ENCODE data around the gene DHH.
"Not testable (repeated sequence)": the region's sequence is repeated elsewhere in the genome, so short reads cannot be mapped to it uniquely, and the experiment has no call there.

The DHH gene

GRCh38 chr12:49094160-49094974 lies at the start of gene DHH:
TSS of gene DHH (minus strand) at chr12:49094801. CDS start at chr12:49094512, 289 bp downstream.
- Histone ChIP-seq H3K4me3 (peak within 1 kb of the TSS in 4 of 7 experiments; percentile 1 to 8 (median 4)), H3K27ac (no peak within 1 kb of the TSS)

- H3K27ac ChIP-seq = no peak overlapping the region
- H3K4me3 ChIP-seq = no peak overlapping the region
Observed at GRCh38 chr12:49144384-49144783, 49.8 kb upstream of the DHH start.

GRCh38 chr12:49138999-49139398 lies 44.4 kb upstream of the DHH start:
- no peak overlapping the region for H3K27ac ChIP-seq
- H3K4me3 ChIP-seq = no peak overlapping the region

GRCh38 chr12:49138587-49138986 lies 44.0 kb upstream of the DHH start:
- Histone ChIP-seq H3K27ac (no peak overlapping the region), H3K4me3 (no peak overlapping the region)

- no peak overlapping the region for H3K4me3 ChIP-seq
- H3K27ac ChIP-seq = no peak overlapping the region
Observed at GRCh38 chr12:49137476-49137875, 42.9 kb upstream of the DHH start.

- H3K27ac ChIP-seq = not testable (repeated sequence)
Observed at GRCh38 chr12:49136997-49137396, 42.4 kb upstream of the DHH start.

GRCh38 chr12:49133590-49133989 lies 39.0 kb upstream of the DHH start:
- no peak overlapping the region for H3K4me3 ChIP-seq
- peak overlapping the region in 9 of 21 experiments; percentile 32 to 100 (median 45) for H3K27ac ChIP-seq

More at GRCh38 chr12:49136997-49137396, 42.4 kb upstream of the DHH start:
- not testable (repeated sequence) for H3K4me3 ChIP-seq

- peak overlapping the region in 15 of 21 experiments; percentile 17 to 100 (median 38) for H3K27ac ChIP-seq
- H3K4me3 ChIP-seq = peak overlapping the region in 1 of 7 experiments; percentile 100
Observed at GRCh38 chr12:49133014-49133413, 38.4 kb upstream of the DHH start.

- Histone ChIP-seq H3K27ac (peak overlapping the region in 19 of 21 experiments; percentile 11 to 100 (median 98)), H3K4me3 (peak overlapping the region; percentile 82 to 100 (median 95))
Observed at GRCh38 chr12:49131894-49132461, 37.4 kb upstream of the DHH start.

- peak within 1 kb of the TSS; percentile 94 to 100 (median 99) for H3K27ac ChIP-seq
Observed at GRCh38 chr12:49131051-49131893, 36.7 kb upstream of the DHH start, which contains the start of gene TUBA1B. TSS of gene TUBA1B (minus strand) at chr12:49131395. CDS start at chr12:49131300, 95 bp downstream.

GRCh38 chr12:49130151-49131050 lies 35.8 kb upstream of the DHH start:
- Histone ChIP-seq H3K27ac (peak overlapping the region; percentile 94 to 100 (median 99)), H3K4me3 (peak overlapping the region; percentile 82 to 100 (median 95))

More at GRCh38 chr12:49131051-49131893, 36.7 kb upstream of the DHH start, which contains the start of gene TUBA1B:
- H3K4me3 ChIP-seq = peak within 1 kb of the TSS; percentile 82 to 100 (median 95)

GRCh38 chr12:49129332-49130150 lies 34.9 kb upstream of the DHH start:
- Histone ChIP-seq H3K4me3 (peak overlapping the region; percentile 82 to 100 (median 95)), H3K27ac (peak overlapping the region in 18 of 21 experiments; percentile 57 to 100 (median 99))

GRCh38 chr12:49127971-49128370 lies 33.4 kb upstream of the DHH start:
- not testable (repeated sequence) for H3K27ac ChIP-seq, H3K4me3 ChIP-seq

- Histone ChIP-seq H3K4me3 (no peak overlapping the region), H3K27ac (peak overlapping the region in 1 of 21 experiments; percentile 7)
Observed at GRCh38 chr12:49126852-49127763, 32.5 kb upstream of the DHH start.

- H3K4me3 ChIP-seq = no peak overlapping the region
- no peak overlapping the region for H3K27ac ChIP-seq
Observed at GRCh38 chr12:49121047-49121696, 26.6 kb upstream of the DHH start.

GRCh38 chr12:49111206-49111605 lies 16.6 kb upstream of the DHH start:
- Histone ChIP-seq H3K27ac (peak overlapping the region in 19 of 21 experiments; percentile 37 to 99 (median 95)), H3K4me3 (peak overlapping the region; percentile 83 to 95 (median 91))

Measured in skin epidermis (tissue), 12 donors.